GM12875 (cell line): ENCODE data around the gene MTHFD2L.

Source experiments
- H3K4me3 ChIP-seq: one replicate; pipeline ENCODE4 v1.5.1; 2011; ENCODE audit warnings: low read depth, low read length, control low read depth
- TF ChIP-seq, protein P1 (sequence below): IDR thresholded peaks from 2 replicates; pipeline ENCODE4 v1.5.1; 2011; ENCODE audit warnings: low read depth, mild to moderate bottlenecking, control low read depth, inconsistent platforms, low read length, moderate library complexity, borderline replicate concordance; ENCODE audit not compliant: insufficient read depth

MTHFD2L gene

DNA sequence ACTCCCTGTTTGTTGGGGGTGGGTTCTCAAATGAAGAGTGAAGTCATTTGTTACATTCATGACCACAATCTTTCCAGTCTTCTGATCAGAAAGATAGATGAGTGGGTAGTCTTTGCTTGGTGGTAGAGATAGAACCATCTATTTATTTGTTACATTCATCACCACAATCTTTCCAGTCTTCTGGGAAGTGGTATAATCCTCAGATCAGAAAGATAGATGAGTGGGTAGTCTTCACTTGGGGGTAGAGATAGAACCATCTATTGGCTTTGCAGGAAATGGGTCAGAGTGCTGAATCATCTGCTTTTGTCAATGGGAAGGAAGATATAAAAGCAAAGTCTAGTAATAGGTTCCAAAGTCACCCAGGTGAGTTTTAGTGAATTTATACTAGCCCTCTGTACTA lies 86.1 kb downstream of the MTHFD2L start:
- no peak overlapping the region for H3K4me3 ChIP-seq
- TF ChIP-seq, protein P1, sequence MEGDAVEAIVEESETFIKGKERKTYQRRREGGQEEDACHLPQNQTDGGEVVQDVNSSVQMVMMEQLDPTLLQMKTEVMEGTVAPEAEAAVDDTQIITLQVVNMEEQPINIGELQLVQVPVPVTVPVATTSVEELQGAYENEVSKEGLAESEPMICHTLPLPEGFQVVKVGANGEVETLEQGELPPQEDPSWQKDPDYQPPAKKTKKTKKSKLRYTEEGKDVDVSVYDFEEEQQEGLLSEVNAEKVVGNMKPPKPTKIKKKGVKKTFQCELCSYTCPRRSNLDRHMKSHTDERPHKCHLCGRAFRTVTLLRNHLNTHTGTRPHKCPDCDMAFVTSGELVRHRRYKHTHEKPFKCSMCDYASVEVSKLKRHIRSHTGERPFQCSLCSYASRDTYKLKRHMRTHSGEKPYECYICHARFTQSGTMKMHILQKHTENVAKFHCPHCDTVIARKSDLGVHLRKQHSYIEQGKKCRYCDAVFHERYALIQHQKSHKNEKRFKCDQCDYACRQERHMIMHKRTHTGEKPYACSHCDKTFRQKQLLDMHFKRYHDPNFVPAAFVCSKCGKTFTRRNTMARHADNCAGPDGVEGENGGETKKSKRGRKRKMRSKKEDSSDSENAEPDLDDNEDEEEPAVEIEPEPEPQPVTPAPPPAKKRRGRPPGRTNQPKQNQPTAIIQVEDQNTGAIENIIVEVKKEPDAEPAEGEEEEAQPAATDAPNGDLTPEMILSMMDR = no peak

DNA sequence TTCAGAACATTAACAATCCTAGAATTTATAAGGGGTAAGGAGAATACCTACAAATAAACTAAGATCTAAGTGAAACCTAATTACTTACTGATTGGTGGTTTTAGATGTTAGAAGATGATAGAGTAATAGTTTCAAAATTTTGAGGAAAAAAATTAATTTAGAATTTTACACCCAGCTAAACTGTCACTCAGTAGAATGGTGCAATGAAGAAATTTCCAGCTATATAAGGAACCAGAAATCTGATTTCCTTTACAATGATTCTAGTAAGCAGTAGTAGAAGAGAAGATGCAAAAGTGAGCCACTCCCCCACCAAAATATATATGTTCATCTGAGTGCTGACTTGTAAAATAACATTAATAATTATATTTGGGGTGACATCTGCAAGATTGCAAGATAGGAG lies 95.0 kb downstream of the MTHFD2L start:
- TF ChIP-seq, protein P1 = no peak

DNA sequence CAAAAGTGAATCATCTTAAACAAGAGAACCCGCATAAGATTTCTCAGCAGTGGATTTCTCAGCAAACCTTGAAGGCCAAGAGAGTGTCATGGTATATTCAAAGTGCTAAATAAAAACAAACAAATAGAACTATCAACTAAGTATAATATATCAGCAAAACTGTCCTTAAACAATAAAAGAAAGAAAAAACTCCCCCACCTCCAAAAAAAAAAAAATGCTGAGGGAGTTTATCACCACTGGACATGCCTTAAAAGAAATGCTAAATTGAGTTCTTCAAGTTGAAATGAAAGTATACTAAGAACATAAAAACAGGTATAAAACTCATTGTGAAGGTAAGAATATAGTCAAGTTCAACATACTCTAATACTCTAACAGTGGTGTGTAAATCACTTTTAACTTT lies 96.5 kb downstream of the MTHFD2L start:
- TF ChIP-seq, protein P1 = no peak
- no peak overlapping the region for H3K4me3 ChIP-seq

More for the DNA sequence above, 95.0 kb downstream of the MTHFD2L start:
- no peak overlapping the region for H3K4me3 ChIP-seq

GRCh38 chr4:74255096-74255495 lies 97.2 kb downstream of the MTHFD2L start:
- TF ChIP-seq, protein P1 = no peak
- no peak overlapping the region for H3K4me3 ChIP-seq

DNA sequence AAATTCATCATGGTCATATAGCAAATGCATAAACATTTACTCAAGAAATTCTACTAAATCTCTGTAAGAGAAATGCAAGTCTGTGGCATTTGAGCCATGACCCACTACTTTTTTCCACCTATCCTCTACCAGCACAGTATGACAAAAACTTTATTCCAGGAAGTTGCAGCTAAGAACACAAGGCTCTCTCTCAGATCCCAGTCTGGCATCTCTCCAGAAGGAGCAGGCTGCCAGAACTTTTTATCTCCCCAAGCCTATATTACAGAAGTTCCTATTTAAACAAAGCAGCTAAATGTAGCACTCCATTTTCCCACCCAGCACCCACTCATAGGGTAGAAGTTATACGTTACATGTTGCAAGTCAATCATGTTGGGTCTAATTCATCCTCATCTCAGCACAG lies 101.0 kb downstream of the MTHFD2L start:
- TF ChIP-seq, protein P1 = no peak

GRCh38 chr4:74260036-74260435 lies 102.1 kb downstream of the MTHFD2L start:
- TF ChIP-seq, protein P1 = no peak
- H3K4me3 ChIP-seq = no peak overlapping the region

More for the DNA sequence above, 101.0 kb downstream of the MTHFD2L start:
- H3K4me3 ChIP-seq = no peak overlapping the region

- H3K4me3 ChIP-seq = no peak overlapping the region
- TF ChIP-seq, protein P1 = no peak
Observed at GRCh38 chr4:74262522-74262921, 104.6 kb downstream of the MTHFD2L start.
